OCI-LY3 (cell line): ENCODE data around the gene ALDH5A1.

ENCODE experiments used
- H2AFZ ChIP-seq: fragments of 200-600, 300-600 bp; shearing (Covaris generic); 2 replicates; pipeline ENCODE4 v1.6.0; 2014; ENCODE audit warnings: antibody characterized with exemption, low read depth, low read length
- H3K27ac ChIP-seq: fragments of 200-600, 300-600 bp; sonication (generic); 2 replicates; pipeline ENCODE4 v1.5.1; 2014; ENCODE audit warnings: mild to moderate bottlenecking, low read length, moderate library complexity, mixed read lengths
- H3K27me3 ChIP-seq: fragments of 200-600, 300-600 bp; sonication (generic); 2 replicates; pipeline ENCODE4 v1.6.1; 2014; ENCODE audit warnings: low read depth, low read length, mixed read lengths
- H3K36me3 ChIP-seq: fragments of 200-600, 300-600 bp; sonication (generic); replicated peaks from 2 replicates; pipeline ENCODE3; 2014; ENCODE audit warnings: low read depth, low read length, mixed read lengths
- H3K4me1 ChIP-seq: fragments of 300-600, 200-600 bp; sonication (generic); 2 replicates; pipeline ENCODE4 v1.6.1; 2014; ENCODE audit warnings: low read length, mixed read lengths
- H3K4me2 ChIP-seq: fragments of 200-600, 300-600 bp; sonication (generic); 2 replicates; pipeline ENCODE4 v1.6.1; 2014; ENCODE audit warnings: low read length, mixed read lengths
- H3K4me3 ChIP-seq: fragments of 300-600, 200-600 bp; sonication (generic); 2 replicates; pipeline ENCODE4 v1.5.1; 2014; ENCODE audit warnings: antibody characterized with exemption, mild to moderate bottlenecking, low read length, moderate library complexity
- H3K79me2 ChIP-seq: fragments of 300-600, 200-600 bp; shearing (Covaris generic); 2 replicates; pipeline ENCODE4 v1.6.1; 2014; ENCODE audit warnings: mild to moderate bottlenecking, low read length, mixed read lengths
- H3K9ac ChIP-seq: fragments of 300-600, 200-600 bp; shearing (Covaris generic); 2 replicates; pipeline ENCODE4 v1.6.0; 2014; ENCODE audit warnings: mild to moderate bottlenecking, low read length, moderate library complexity
- H3K9me3 ChIP-seq: fragments of 200-600, 300-600 bp; shearing (Covaris generic); 2 replicates; pipeline ENCODE4 v1.6.1; 2014; ENCODE audit warnings: low read length, mixed read lengths; ENCODE audit not compliant: insufficient read depth
- H4K20me1 ChIP-seq: fragments of 200-600, 300-600 bp; sonication (generic); 2 replicates; pipeline ENCODE4 v1.6.1; 2016; ENCODE audit warnings: low read length, mixed read lengths; ENCODE audit not compliant: insufficient read depth
- EZH2phosphoT487 ChIP-seq: fragments of 200-600 bp; shearing (Covaris generic); IDR thresholded peaks from 2 replicates; pipeline ENCODE4 v1.6.1; 2018; ENCODE audit warnings: antibody characterized with exemption, mixed run types, low read depth
- TF ChIP-seq, protein P1 (sequence below): fragments of 200-600, 300-600 bp; sonication (generic); IDR thresholded peaks from 2 replicates; pipeline ENCODE4 v1.5.1; 2014; ENCODE audit warnings: antibody characterized with exemption, low read length, low read depth

The ALDH5A1 gene

DNA sequence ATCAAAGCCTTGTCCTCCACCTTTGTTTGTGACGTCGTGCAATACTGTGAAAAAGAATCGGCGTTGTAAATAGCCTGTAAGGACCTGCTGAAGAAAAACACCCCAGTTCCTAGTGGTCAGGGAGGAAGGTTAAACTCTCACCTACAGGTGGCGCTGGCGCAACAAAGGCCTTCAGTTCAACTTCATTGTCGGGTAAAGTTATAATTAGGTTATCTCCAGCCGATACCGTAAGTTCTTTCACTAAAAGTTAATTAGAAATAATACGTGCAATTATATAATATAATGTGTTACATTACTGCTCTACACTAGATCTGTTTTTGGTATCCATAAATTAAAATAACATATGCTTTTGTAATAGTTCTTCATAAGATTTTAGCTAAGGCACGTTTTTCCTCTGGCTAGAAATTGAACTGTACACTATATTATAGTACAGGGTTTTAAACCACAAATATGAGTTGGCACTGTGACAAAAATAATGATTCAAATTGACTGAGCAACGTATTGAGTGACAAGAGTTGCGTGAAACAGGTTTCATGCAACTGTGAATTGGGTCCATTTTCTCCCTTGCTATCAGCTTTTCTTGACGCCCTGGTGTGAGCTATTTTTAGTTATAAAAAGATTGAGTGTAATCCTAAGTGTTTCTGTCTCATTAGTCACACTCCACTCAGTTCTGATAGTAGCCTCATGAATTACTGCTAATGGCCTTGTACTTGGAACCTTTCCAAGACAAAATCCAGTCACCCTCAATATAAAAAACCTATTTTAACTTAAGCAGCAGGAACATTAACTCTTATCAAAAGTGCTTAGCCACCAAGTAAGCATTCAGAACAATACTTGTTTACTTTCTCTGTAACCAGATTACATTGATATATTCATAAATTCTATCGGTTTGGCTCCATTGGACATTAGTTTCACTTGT is 89.0 kb downstream of the ALDH5A1 start:
- Histone ChIP-seq H3K4me2 (peak overlapping the region; percentile 72), H3K4me3 (peak overlapping the region; percentile 67), H3K36me3 (no peaks in the 10 kb centered on the region), H3K27ac (no peak overlapping the region), H3K79me2 (no peaks in the 10 kb centered on the region), H3K27me3 (no peaks in the 10 kb centered on the region), H3K9ac (0 out of 2 replicates have a peak overlapping the region, but pooled peaks have one; percentile 27), H4K20me1 (no peaks in the 10 kb centered on the region), H3K4me1 (0 out of 2 replicates have a peak, but pooled peaks cover 3% of the 10 kb centered on the region), H2AFZ (peak overlapping the region; percentile 77), H3K9me3 (no peaks in the 10 kb centered on the region)
- TF ChIP-seq, protein P1, sequence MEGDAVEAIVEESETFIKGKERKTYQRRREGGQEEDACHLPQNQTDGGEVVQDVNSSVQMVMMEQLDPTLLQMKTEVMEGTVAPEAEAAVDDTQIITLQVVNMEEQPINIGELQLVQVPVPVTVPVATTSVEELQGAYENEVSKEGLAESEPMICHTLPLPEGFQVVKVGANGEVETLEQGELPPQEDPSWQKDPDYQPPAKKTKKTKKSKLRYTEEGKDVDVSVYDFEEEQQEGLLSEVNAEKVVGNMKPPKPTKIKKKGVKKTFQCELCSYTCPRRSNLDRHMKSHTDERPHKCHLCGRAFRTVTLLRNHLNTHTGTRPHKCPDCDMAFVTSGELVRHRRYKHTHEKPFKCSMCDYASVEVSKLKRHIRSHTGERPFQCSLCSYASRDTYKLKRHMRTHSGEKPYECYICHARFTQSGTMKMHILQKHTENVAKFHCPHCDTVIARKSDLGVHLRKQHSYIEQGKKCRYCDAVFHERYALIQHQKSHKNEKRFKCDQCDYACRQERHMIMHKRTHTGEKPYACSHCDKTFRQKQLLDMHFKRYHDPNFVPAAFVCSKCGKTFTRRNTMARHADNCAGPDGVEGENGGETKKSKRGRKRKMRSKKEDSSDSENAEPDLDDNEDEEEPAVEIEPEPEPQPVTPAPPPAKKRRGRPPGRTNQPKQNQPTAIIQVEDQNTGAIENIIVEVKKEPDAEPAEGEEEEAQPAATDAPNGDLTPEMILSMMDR = peak; percentile 78
- no peak for TF ChIP-seq EZH2phosphoT487

- Histone ChIP-seq H3K4me2 (no peak overlapping the region), H3K4me1 (0 out of 2 replicates have a peak, but pooled peaks cover 3% of the 10 kb centered on the region), H2AFZ (no peak overlapping the region), H3K79me2 (no peaks in the 10 kb centered on the region), H4K20me1 (no peaks in the 10 kb centered on the region), H3K27ac (no peak overlapping the region), H3K36me3 (no peaks in the 10 kb centered on the region), H3K9ac (no peak overlapping the region), H3K27me3 (no peaks in the 10 kb centered on the region), H3K4me3 (no peak overlapping the region), H3K9me3 (no peaks in the 10 kb centered on the region)
- no peak for TF ChIP-seq EZH2phosphoT487
- TF ChIP-seq, protein P1 = no peak
Measured at GRCh38 chr6:24584382-24584720, 89.6 kb downstream of the ALDH5A1 start.
